Endothelial cell (in vitro differentiated cells): ENCODE results near the gene RPAIN. TPM values are rescaled to one million over a fixed set of nuclear protein-coding genes. Genes with fewer than 3 reads are reported as not detected.
"Not testable (repeated sequence)": the region's sequence is repeated elsewhere in the genome, so short reads cannot be mapped to it uniquely, and the experiment has no call there.

Experiments
- DNase-seq: peaks from one replicate; pipeline ENCODE4 v3.0.0; 2021; ENCODE audit warnings: low spot score
- H3K27ac Mint-ChIP-seq: one replicate; pipeline ENCODE4 v1.8.0; 2021; ENCODE audit warnings: mixed read lengths, inconsistent platforms; ENCODE audit not compliant: unreplicated experiment
- H3K27me3 Mint-ChIP-seq: one replicate; pipeline ENCODE4 v1.8.0; 2021; ENCODE audit warnings: mild to moderate bottlenecking, moderate library complexity, mixed read lengths, inconsistent platforms; ENCODE audit not compliant: unreplicated experiment
- H3K36me3 Mint-ChIP-seq: one replicate; pipeline ENCODE4 v1.8.0; 2021; ENCODE audit warnings: mild to moderate bottlenecking, low read depth, mixed read lengths, inconsistent platforms; ENCODE audit not compliant: unreplicated experiment
- H3K4me1 Mint-ChIP-seq: one replicate; pipeline ENCODE4 v1.8.0; 2021; ENCODE audit warnings: mild to moderate bottlenecking, mixed read lengths, inconsistent platforms; ENCODE audit not compliant: unreplicated experiment
- H3K4me3 Mint-ChIP-seq: one replicate; pipeline ENCODE4 v1.8.0; 2021; ENCODE audit warnings: mild to moderate bottlenecking, mixed read lengths, inconsistent platforms; ENCODE audit not compliant: unreplicated experiment
- H3K9me3 Mint-ChIP-seq: one replicate; pipeline ENCODE4 v1.8.0; 2021; ENCODE audit warnings: mixed read lengths, inconsistent platforms; ENCODE audit not compliant: unreplicated experiment
- CTCF ChIP-seq: fragments of 200-600 bp; sonication (generic); IDR thresholded peaks from one replicate; pipeline ENCODE4 v1.5.0; 2021; ENCODE audit warnings: antibody characterized with exemption; ENCODE audit not compliant: unreplicated experiment
- total RNA-seq: library from RNA; stranded (reverse); fragmentation: NEBNext Ultra II Directional; extraction: Animal tissue kit (Norgen Biotek cat#: 25700); gene quantifications from one replicate; pipeline ENCODE4 v1.2.1, GENCODE V29; 2021; ENCODE audit not compliant: unreplicated experiment

The RPAIN gene
- total RNA-seq, 1 donor from 2014 or later, result 47.7 TPM

- Mint-ChIP-seq H3K36me3 (peaks cover 29% of the 10 kb centered on the region), H3K27ac (no peak overlapping the region), H3K9me3 (no peaks in the 10 kb centered on the region), H3K4me3 (peak overlapping the region; percentile 6), H3K4me1 (peaks cover 6% of the 10 kb centered on the region), H3K27me3 (peaks cover 4% of the 10 kb centered on the region)
- TF ChIP-seq CTCF, result no peak
- no peak for DNase-seq
Observed at GRCh38 chr17:5425826-5426225, 5.8 kb downstream of the RPAIN start.

GRCh38 chr17:5429191-5429887, 9.4 kb downstream of the RPAIN start:
- TF ChIP-seq CTCF, result no peak
- Mint-ChIP-seq H3K36me3 (peaks cover 55% of the 10 kb centered on the region), H3K27ac (peak overlapping the region; percentile 59), H3K9me3 (no peaks in the 10 kb centered on the region), H3K4me1 (no peaks in the 10 kb centered on the region), H3K27me3 (peaks cover 4% of the 10 kb centered on the region), H3K4me3 (peak overlapping the region; percentile 3)
- DNase-seq, result no peak

DNA sequence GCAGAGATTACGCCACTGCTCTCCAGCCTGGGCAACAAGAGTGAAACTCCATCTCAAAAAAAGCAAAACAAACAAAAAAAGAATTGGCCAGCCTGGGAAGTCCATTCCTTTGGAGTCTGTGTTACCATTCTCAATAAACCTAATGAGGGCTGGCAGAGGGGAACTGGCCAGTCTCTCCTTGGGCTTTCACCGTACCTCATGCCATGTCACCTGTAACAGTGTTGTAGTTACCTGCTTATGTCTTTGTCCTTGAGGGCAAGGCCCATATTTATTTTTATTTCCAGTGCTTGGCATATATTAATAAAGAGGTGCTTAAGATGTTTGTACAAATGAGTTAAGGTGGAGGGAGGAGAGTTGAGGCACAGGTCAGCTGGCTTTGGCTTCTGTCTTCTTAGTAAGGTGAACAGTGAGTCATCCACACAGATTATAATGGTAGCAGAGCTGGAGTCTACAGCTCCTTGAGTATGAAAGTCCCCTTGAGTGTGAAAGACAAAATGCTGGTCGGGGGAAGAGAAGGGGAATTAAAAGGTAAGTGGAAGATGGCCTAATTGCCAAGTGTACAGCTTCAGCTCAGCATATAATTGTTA, 10.5 kb downstream of the RPAIN start:
- H3K4me1 Mint-ChIP-seq, result no peaks in the 10 kb centered on the region
- H3K27me3 Mint-ChIP-seq, result peaks cover 4% of the 10 kb centered on the region
- TF ChIP-seq CTCF, result no peak
- no peaks in the 10 kb centered on the region for H3K9me3 Mint-ChIP-seq
- peak overlapping the region; percentile 74 for H3K4me3 Mint-ChIP-seq
- peaks cover 54% of the 10 kb centered on the region for H3K36me3 Mint-ChIP-seq
- no peak for DNase-seq
- peak overlapping the region; percentile 68 for H3K27ac Mint-ChIP-seq

GRCh38 chr17:5431234-5431633, 11.3 kb downstream of the RPAIN start:
- H3K4me3 Mint-ChIP-seq, result peak overlapping the region; percentile 3
- peaks cover 47% of the 10 kb centered on the region for H3K36me3 Mint-ChIP-seq
- not testable (repeated sequence) for H3K9me3 Mint-ChIP-seq, H3K27ac Mint-ChIP-seq, H3K27me3 Mint-ChIP-seq, H3K4me1 Mint-ChIP-seq, DNase-seq

- peaks cover 50% of the 10 kb centered on the region for H3K36me3 Mint-ChIP-seq
- no peak for TF ChIP-seq CTCF
- peaks cover 4% of the 10 kb centered on the region for H3K27me3 Mint-ChIP-seq
- H3K4me1 Mint-ChIP-seq, result no peaks in the 10 kb centered on the region
- no peaks in the 10 kb centered on the region for H3K9me3 Mint-ChIP-seq
- H3K4me3 Mint-ChIP-seq, result peak overlapping the region; percentile 47
- no peak overlapping the region for H3K27ac Mint-ChIP-seq
- no peak for DNase-seq
Observed at GRCh38 chr17:5431949-5432556, 12.1 kb downstream of the RPAIN start.
